IPS-20b (cell line): Measurements from ENCODE around the gene RBM47.
A peak's percentile ranks its signal among the peaks of the same experiment; 100 is the strongest.

ENCODE experiments used
- H3K27ac ChIP-seq: one replicate; pipeline ENCODE4 v1.5.1; 2013; ENCODE audit warnings: low read length
- H3K27me3 ChIP-seq: 2 replicates; pipeline ENCODE4 v1.6.1; 2013; ENCODE audit warnings: mild to moderate bottlenecking, low read length, inconsistent platforms; ENCODE audit not compliant: insufficient read depth
- H3K36me3 ChIP-seq: 2 replicates; pipeline ENCODE4 v1.6.1; 2013; ENCODE audit warnings: low read depth, mild to moderate bottlenecking, inconsistent platforms, low read length, moderate library complexity; ENCODE audit not compliant: insufficient read depth
- H3K4me1 ChIP-seq: 2 replicates; pipeline ENCODE4 v1.6.1; 2013; ENCODE audit warnings: mild to moderate bottlenecking, control low read depth, inconsistent platforms, low read length, moderate library complexity; ENCODE audit not compliant: insufficient read depth
- H3K4me3 ChIP-seq: 2 replicates; pipeline ENCODE4 v1.5.1; 2013; ENCODE audit warnings: mild to moderate bottlenecking, low read length, inconsistent platforms
- H3K9ac ChIP-seq: 2 replicates; pipeline ENCODE4 v1.6.1; 2013; ENCODE audit warnings: low read depth, mild to moderate bottlenecking, inconsistent platforms, low read length, moderate library complexity
- H3K9me3 ChIP-seq: 2 replicates; pipeline ENCODE4 v1.6.1; 2013; ENCODE audit warnings: mild to moderate bottlenecking, low read depth, low read length, inconsistent platforms; ENCODE audit not compliant: insufficient read depth

The RBM47 gene

GRCh38 chr4:40622913-40623312 lies 6.8 kb downstream of the RBM47 start:
- H3K27me3 ChIP-seq: no peaks in the 10 kb centered on the region
- no peak overlapping the region for H3K4me3 ChIP-seq
- no peak overlapping the region for H3K9ac ChIP-seq
- peaks cover 4% of the 10 kb centered on the region; the same call in 1 of the 2 replicates for H3K36me3 ChIP-seq
- peaks cover 36% of the 10 kb centered on the region for H3K4me1 ChIP-seq
- H3K27ac ChIP-seq: no peak overlapping the region
- H3K9me3 ChIP-seq: no peaks in the 10 kb centered on the region

GRCh38 chr4:40621592-40622512 lies 7.8 kb downstream of the RBM47 start:
- H3K27me3 ChIP-seq: no peaks in the 10 kb centered on the region
- no peaks in the 10 kb centered on the region for H3K9me3 ChIP-seq
- H3K9ac ChIP-seq: peak overlapping the region; percentile 60; the same call in 1 of the 2 replicates
- no peak overlapping the region for H3K4me3 ChIP-seq
- H3K4me1 ChIP-seq: peaks cover 28% of the 10 kb centered on the region
- no peak overlapping the region for H3K27ac ChIP-seq
- peaks cover 4% of the 10 kb centered on the region; the same call in 1 of the 2 replicates for H3K36me3 ChIP-seq

- Histone ChIP-seq H3K27ac (peak overlapping the region; percentile 5), H3K36me3 (peaks cover 4% of the 10 kb centered on the region; the same call in 1 of the 2 replicates), H3K4me1 (peaks cover 23% of the 10 kb centered on the region), H3K9me3 (no peaks in the 10 kb centered on the region), H3K27me3 (no peaks in the 10 kb centered on the region), H3K4me3 (no peak overlapping the region), H3K9ac (peak overlapping the region; percentile 60; the same call in 1 of the 2 replicates)
These were observed 8.5 kb downstream of the RBM47 start for GRCh38 chr4:40621229-40621591.

- Histone ChIP-seq H3K27me3 (no peaks in the 10 kb centered on the region), H3K9ac (no peak overlapping the region), H3K4me3 (no peak overlapping the region), H3K4me1 (peaks cover 14% of the 10 kb centered on the region), H3K9me3 (no peaks in the 10 kb centered on the region), H3K27ac (no peak overlapping the region), H3K36me3 (peaks cover 3% of the 10 kb centered on the region; the same call in 1 of the 2 replicates)
These were observed 10.1 kb downstream of the RBM47 start for GRCh38 chr4:40619600-40619999.

GRCh38 chr4:40617872-40618271 lies 11.8 kb downstream of the RBM47 start:
- Histone ChIP-seq H3K4me1 (peaks cover 17% of the 10 kb centered on the region), H3K27ac (no peak overlapping the region)

GRCh38 chr4:40614031-40614430 lies 15.6 kb downstream of the RBM47 start:
- H3K27ac ChIP-seq: no peak overlapping the region
- no peaks in the 10 kb centered on the region for H3K9me3 ChIP-seq
- H3K36me3 ChIP-seq: peaks cover 11% of the 10 kb centered on the region; the same call in 1 of the 2 replicates
- no peak overlapping the region for H3K4me3 ChIP-seq
- no peak overlapping the region for H3K9ac ChIP-seq
- peaks cover 5% of the 10 kb centered on the region; the same call in 1 of the 2 replicates for H3K4me1 ChIP-seq
- H3K27me3 ChIP-seq: no peaks in the 10 kb centered on the region

More at GRCh38 chr4:40617872-40618271, 11.8 kb downstream of the RBM47 start:
- peaks cover 6% of the 10 kb centered on the region; the same call in 1 of the 2 replicates for H3K36me3 ChIP-seq
- no peaks in the 10 kb centered on the region for H3K27me3 ChIP-seq
- H3K9me3 ChIP-seq: no peaks in the 10 kb centered on the region
- H3K9ac ChIP-seq: no peak overlapping the region
- no peak overlapping the region for H3K4me3 ChIP-seq

- Histone ChIP-seq H3K36me3 (peaks cover 11% of the 10 kb centered on the region; the same call in 1 of the 2 replicates), H3K9me3 (no peaks in the 10 kb centered on the region), H3K9ac (no peak overlapping the region), H3K27ac (no peak overlapping the region), H3K27me3 (no peaks in the 10 kb centered on the region), H3K4me3 (no peak overlapping the region), H3K4me1 (peaks cover 5% of the 10 kb centered on the region; the same call in 1 of the 2 replicates)
These were observed 16.2 kb downstream of the RBM47 start for GRCh38 chr4:40613456-40613855.

- no peaks in the 10 kb centered on the region for H3K27me3 ChIP-seq
- H3K4me3 ChIP-seq: no peak overlapping the region
- peaks cover 11% of the 10 kb centered on the region; the same call in 1 of the 2 replicates for H3K36me3 ChIP-seq
- H3K9me3 ChIP-seq: no peaks in the 10 kb centered on the region
- H3K4me1 ChIP-seq: peaks cover 5% of the 10 kb centered on the region; the same call in 1 of the 2 replicates
- H3K9ac ChIP-seq: no peak overlapping the region
- no peak overlapping the region for H3K27ac ChIP-seq
These were observed 16.8 kb downstream of the RBM47 start for GRCh38 chr4:40612831-40613230.

GRCh38 chr4:40612283-40612682 lies 17.4 kb downstream of the RBM47 start:
- Histone ChIP-seq H3K9me3 (no peaks in the 10 kb centered on the region), H3K27me3 (no peaks in the 10 kb centered on the region), H3K4me3 (no peak overlapping the region), H3K4me1 (peaks cover 5% of the 10 kb centered on the region; the same call in 1 of the 2 replicates), H3K27ac (no peak overlapping the region), H3K36me3 (peaks cover 11% of the 10 kb centered on the region; the same call in 1 of the 2 replicates), H3K9ac (no peak overlapping the region)

- Histone ChIP-seq H3K27me3 (no peaks in the 10 kb centered on the region), H3K9ac (no peak overlapping the region), H3K36me3 (peaks cover 5% of the 10 kb centered on the region; the same call in 1 of the 2 replicates), H3K9me3 (no peaks in the 10 kb centered on the region), H3K4me3 (no peak overlapping the region), H3K4me1 (peaks cover 2% of the 10 kb centered on the region; the same call in 1 of the 2 replicates), H3K27ac (no peak overlapping the region)
These were observed 21.0 kb downstream of the RBM47 start for GRCh38 chr4:40608628-40609027.

GRCh38 chr4:40607221-40607620 lies 22.4 kb downstream of the RBM47 start:
- no peaks in the 10 kb centered on the region for H3K9me3 ChIP-seq
- no peak overlapping the region for H3K4me3 ChIP-seq
- H3K27me3 ChIP-seq: no peaks in the 10 kb centered on the region
- H3K4me1 ChIP-seq: peaks cover 2% of the 10 kb centered on the region; the same call in 1 of the 2 replicates
- no peak overlapping the region for H3K9ac ChIP-seq
- H3K27ac ChIP-seq: no peak overlapping the region
- H3K36me3 ChIP-seq: peaks cover 5% of the 10 kb centered on the region; the same call in 1 of the 2 replicates
